HG02943 (cell line): ENCODE results near the gene FAM149B1.
"Not testable (repeated sequence)": the region's sequence is repeated elsewhere in the genome, so short reads cannot be mapped to it uniquely, and the experiment has no call there.

Experiments
- ATAC-seq: cut with Tn5 transposase; IDR thresholded peaks from one replicate; pipeline ENCODE4 v1.9.1; 2021; ENCODE audit warnings: mild to moderate bottlenecking, low read depth, moderate library complexity; ENCODE audit not compliant: unreplicated experiment

The FAM149B1 gene

GRCh38 chr10:73167783-73168464, at the start of gene FAM149B1, which contains the start of gene ECD:
TSS of gene FAM149B1 (plus strand) at chr10:73168119. CDS start at chr10:73168340, 221 bp downstream.
TSS of gene ECD (minus strand) at chr10:73168008. CDS start at chr10:73163937, 4,071 bp downstream.
- ATAC-seq: peak; percentile 83

GRCh38 chr10:73119457-73119856, 48.5 kb upstream of the FAM149B1 start:
- no peak for ATAC-seq

- no peak for ATAC-seq
Observed at GRCh38 chr10:73119952-73120351, 48.0 kb upstream of the FAM149B1 start.

GRCh38 chr10:73126343-73126742, 41.6 kb upstream of the FAM149B1 start:
- ATAC-seq: no peak

- no peak for ATAC-seq
Observed at GRCh38 chr10:73131301-73131700, 36.6 kb upstream of the FAM149B1 start.

- ATAC-seq: no peak
Observed at GRCh38 chr10:73131913-73132686, 35.8 kb upstream of the FAM149B1 start.

GRCh38 chr10:73134727-73135126, 33.2 kb upstream of the FAM149B1 start:
- no peak for ATAC-seq

- ATAC-seq: no peak
Observed at GRCh38 chr10:73136627-73137026, 31.3 kb upstream of the FAM149B1 start.

GRCh38 chr10:73139251-73139650, 28.7 kb upstream of the FAM149B1 start:
- no peak for ATAC-seq

- no peak for ATAC-seq
Observed at GRCh38 chr10:73141603-73142002, 26.3 kb upstream of the FAM149B1 start.

GRCh38 chr10:73150633-73151413, 17.1 kb upstream of the FAM149B1 start:
- ATAC-seq: not testable (repeated sequence)

- ATAC-seq: no peak
Observed at GRCh38 chr10:73152009-73152408, 15.9 kb upstream of the FAM149B1 start.

- ATAC-seq: no peak
Observed at GRCh38 chr10:73156054-73156453, 11.9 kb upstream of the FAM149B1 start.

- no peak for ATAC-seq
Observed at GRCh38 chr10:73159038-73159648, 8.8 kb upstream of the FAM149B1 start.

- no peak for ATAC-seq
Observed at GRCh38 chr10:73161079-73161478, 6.8 kb upstream of the FAM149B1 start.

GRCh38 chr10:73161662-73162061, 6.3 kb upstream of the FAM149B1 start:
- ATAC-seq: no peak

- no peak for ATAC-seq
Observed at GRCh38 chr10:73163096-73163495, 4.8 kb upstream of the FAM149B1 start.

GRCh38 chr10:73166972-73167371, 947 bp upstream of the FAM149B1 start:
- no peak for ATAC-seq

GRCh38 chr10:73167458-73167782, 499 bp upstream of the FAM149B1 start:
- ATAC-seq: no peak

GRCh38 chr10:73168465-73168803, 515 bp downstream of the FAM149B1 start:
- no peak for ATAC-seq

- no peak for ATAC-seq
Observed at GRCh38 chr10:73169320-73169719, 1.4 kb downstream of the FAM149B1 start.
